Rectal smooth muscle tissue (tissue), 1 donor: ENCODE data around the gene TELO2.
A peak's percentile ranks its signal among the peaks of the same experiment; 100 is the strongest.
"Not testable (repeated sequence)": the region's sequence is repeated elsewhere in the genome, so short reads cannot be mapped to it uniquely, and the experiment has no call there.

ENCODE experiments used
- H3K27ac ChIP-seq: one replicate; pipeline ENCODE4 v1.7.0; 2013; ENCODE audit warnings: low read depth, low read length, inconsistent platforms
- H3K27me3 ChIP-seq: one replicate; pipeline ENCODE4 v1.7.0; 2013; ENCODE audit warnings: low read length; ENCODE audit not compliant: control insufficient read depth, insufficient read depth
- H3K36me3 ChIP-seq: one replicate; pipeline ENCODE4 v1.7.0; 2013; ENCODE audit warnings: low read length; ENCODE audit not compliant: control insufficient read depth, insufficient read depth
- H3K4me1 ChIP-seq: one replicate; pipeline ENCODE4 v1.7.0; 2013; ENCODE audit warnings: low read length; ENCODE audit not compliant: control insufficient read depth, insufficient read depth
- H3K4me3 ChIP-seq: one replicate; pipeline ENCODE4 v1.7.0; 2013; ENCODE audit warnings: low read length
- H3K9ac ChIP-seq: one replicate; pipeline ENCODE4 v1.7.0; 2013; ENCODE audit warnings: low read length

The TELO2 gene

DNA sequence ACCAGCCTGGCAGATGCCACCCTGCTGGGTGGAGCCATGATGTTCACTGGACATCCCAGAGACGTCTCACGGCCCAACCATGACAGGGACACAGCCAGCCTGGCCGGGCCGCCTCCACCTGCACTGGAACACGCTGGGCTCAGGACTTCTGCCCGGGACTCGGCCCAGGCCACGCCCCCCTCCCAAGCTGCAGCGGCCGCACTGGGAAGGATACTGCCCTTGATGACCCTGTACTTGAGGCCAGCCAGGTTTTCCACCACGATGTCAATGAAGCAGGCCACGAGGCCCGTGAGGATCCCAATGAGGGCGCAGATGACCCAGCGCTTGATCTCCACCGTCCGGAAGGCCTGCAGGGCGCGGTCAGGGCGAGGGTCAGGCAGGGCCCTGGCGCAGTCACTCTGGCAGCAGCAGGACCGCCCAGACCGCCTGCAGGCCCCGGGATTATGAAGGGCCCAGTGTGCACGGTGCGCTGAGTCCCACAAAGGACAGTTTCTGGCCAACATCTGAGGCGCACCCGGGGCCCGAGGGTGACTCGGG lies 32.5 kb upstream of the TELO2 start:
- Histone ChIP-seq H3K4me3 (no peak overlapping the region), H3K36me3 (peaks cover 16% of the 10 kb centered on the region), H3K4me1 (peaks cover 7% of the 10 kb centered on the region), H3K27me3 (no peaks in the 10 kb centered on the region), H3K9ac (no peak overlapping the region), H3K27ac (peak overlapping the region; percentile 84)

DNA sequence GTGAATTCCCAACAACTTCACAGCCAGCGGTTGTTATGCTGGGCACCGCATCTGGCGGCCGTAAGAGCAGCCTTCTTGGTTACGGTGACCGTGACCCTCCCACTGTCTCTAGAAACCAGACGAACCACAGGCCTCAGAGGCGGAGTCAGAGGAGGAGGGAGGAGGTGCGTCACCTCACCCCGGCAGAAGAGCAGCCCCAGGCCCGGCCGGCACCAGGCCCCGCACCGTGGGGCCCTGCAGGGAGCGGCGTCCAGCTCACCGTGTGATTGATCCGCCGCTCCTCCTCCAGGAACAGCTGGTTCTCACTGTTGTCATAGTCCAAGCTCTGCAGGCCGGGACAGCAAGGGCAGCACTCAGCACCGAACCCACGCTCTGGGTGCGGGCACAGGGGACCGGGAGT lies 32.0 kb upstream of the TELO2 start:
- H3K27me3 ChIP-seq = no peaks in the 10 kb centered on the region
- no peak overlapping the region for H3K9ac ChIP-seq
- H3K4me3 ChIP-seq = peak overlapping the region; percentile 9
- H3K4me1 ChIP-seq = peaks cover 7% of the 10 kb centered on the region
- peak overlapping the region; percentile 84 for H3K27ac ChIP-seq
- peaks cover 13% of the 10 kb centered on the region for H3K36me3 ChIP-seq

DNA sequence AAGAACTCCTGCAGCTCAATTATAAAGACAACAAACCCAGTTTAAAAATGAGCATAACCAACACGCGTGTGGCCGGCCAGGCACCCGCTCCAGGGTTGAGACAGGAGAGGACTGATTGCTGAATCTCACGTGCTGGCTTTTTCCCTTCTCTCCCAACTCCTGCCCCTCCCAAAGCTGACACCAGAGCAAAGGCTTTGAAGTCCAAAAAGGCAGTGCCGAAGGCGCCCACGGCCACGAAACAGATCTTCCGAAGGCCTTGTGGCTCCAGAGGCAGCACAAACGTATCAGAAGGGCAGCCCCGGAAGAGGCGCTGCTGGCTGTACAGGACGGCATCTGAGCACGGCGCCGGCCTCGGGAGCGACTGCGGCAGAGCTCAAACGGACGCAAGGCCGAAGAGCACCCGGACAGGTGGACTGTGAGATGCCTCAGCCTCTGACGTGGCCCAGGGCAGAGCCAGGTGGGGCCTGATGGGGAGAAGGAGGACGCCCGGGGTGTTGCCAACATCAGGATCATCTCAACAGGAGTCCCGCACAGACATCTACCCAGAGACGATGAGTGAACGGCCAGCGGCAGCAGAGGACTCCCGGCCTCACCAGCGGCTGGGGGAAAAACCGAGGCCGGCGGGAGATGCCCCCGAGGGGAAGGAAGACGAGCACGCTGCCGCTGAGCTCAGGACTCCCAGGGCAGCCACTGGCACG lies 28.8 kb upstream of the TELO2 start:
- Histone ChIP-seq H3K4me3 (no peak overlapping the region), H3K27me3 (no peaks in the 10 kb centered on the region), H3K4me1 (peaks cover 7% of the 10 kb centered on the region), H3K9ac (no peak overlapping the region), H3K27ac (no peak overlapping the region), H3K36me3 (peaks cover 8% of the 10 kb centered on the region)

GRCh38 chr16:1464894-1465566 lies 28.1 kb upstream of the TELO2 start:
- Histone ChIP-seq H3K36me3 (peaks cover 8% of the 10 kb centered on the region), H3K27me3 (no peaks in the 10 kb centered on the region)

GRCh38 chr16:1465567-1465915 lies 27.6 kb upstream of the TELO2 start:
- Histone ChIP-seq H3K4me1 (peaks cover 4% of the 10 kb centered on the region), H3K27ac (no peak overlapping the region), H3K36me3 (peaks cover 6% of the 10 kb centered on the region), H3K27me3 (no peaks in the 10 kb centered on the region), H3K9ac (no peak overlapping the region), H3K4me3 (no peak overlapping the region)

More at GRCh38 chr16:1464894-1465566, 28.1 kb upstream of the TELO2 start:
- peaks cover 7% of the 10 kb centered on the region for H3K4me1 ChIP-seq
- H3K9ac ChIP-seq = no peak overlapping the region
- H3K4me3 ChIP-seq = no peak overlapping the region
- no peak overlapping the region for H3K27ac ChIP-seq

DNA sequence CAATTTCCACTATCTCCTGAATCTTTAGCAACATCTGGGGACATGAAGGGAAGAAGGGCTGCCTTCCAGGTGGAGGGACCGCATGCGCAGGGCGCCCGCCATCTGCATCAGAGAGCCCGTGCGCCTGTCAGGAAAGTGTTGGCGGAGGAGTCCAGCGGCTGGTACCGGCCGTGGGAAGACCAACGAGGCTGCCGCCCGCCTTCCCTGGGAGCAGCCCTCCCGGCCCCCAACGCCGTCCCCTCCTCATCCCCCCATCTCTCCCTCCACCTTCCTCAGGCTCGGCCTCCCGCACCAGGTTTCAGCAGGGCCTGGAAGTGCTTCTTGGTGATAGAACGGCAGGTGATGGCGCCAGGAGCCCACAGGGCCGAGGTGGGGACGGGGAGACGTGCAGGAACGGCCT lies 27.1 kb upstream of the TELO2 start:
- no peaks in the 10 kb centered on the region for H3K27me3 ChIP-seq
- H3K4me1 ChIP-seq = peaks cover 3% of the 10 kb centered on the region
- no peak overlapping the region for H3K4me3 ChIP-seq
- no peak overlapping the region for H3K27ac ChIP-seq
- H3K36me3 ChIP-seq = peaks cover 4% of the 10 kb centered on the region
- no peak overlapping the region for H3K9ac ChIP-seq

DNA sequence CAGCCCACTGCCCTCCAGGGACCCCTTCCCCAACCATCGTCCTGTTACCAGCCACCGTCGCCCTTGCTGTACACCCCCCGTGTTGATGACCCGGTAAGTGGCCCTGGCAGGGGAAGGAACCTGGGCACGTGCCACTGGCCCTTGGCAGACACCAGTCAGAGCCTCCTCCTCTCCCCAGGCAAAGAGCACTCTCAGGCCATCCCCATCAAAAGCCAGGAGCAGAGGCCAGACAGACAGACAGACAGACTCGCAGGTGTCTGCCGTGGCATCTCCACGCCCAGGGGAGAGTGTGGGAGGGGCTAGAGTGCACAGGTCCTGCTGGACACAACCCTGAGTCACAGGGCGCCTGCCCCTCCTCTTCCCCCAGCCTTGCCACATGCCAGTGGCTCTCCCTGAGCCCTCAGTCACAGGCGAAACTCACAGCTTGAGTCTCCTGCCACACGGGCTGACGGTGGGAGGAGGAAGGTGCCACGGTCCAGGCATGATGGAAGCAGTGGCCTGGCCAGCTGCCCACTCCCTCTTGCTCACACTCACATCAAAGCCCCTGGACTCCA lies 26.1 kb upstream of the TELO2 start:
- Histone ChIP-seq H3K36me3 (no peaks in the 10 kb centered on the region), H3K27ac (no peak overlapping the region), H3K4me3 (no peak overlapping the region), H3K4me1 (no peaks in the 10 kb centered on the region), H3K9ac (no peak overlapping the region), H3K27me3 (no peaks in the 10 kb centered on the region)

GRCh38 chr16:1468426-1468810 lies 24.7 kb upstream of the TELO2 start:
- no peaks in the 10 kb centered on the region for H3K4me1 ChIP-seq
- H3K36me3 ChIP-seq = no peaks in the 10 kb centered on the region
- H3K9ac ChIP-seq = no peak overlapping the region
- no peak overlapping the region for H3K27ac ChIP-seq
- no peaks in the 10 kb centered on the region for H3K27me3 ChIP-seq
- H3K4me3 ChIP-seq = no peak overlapping the region

DNA sequence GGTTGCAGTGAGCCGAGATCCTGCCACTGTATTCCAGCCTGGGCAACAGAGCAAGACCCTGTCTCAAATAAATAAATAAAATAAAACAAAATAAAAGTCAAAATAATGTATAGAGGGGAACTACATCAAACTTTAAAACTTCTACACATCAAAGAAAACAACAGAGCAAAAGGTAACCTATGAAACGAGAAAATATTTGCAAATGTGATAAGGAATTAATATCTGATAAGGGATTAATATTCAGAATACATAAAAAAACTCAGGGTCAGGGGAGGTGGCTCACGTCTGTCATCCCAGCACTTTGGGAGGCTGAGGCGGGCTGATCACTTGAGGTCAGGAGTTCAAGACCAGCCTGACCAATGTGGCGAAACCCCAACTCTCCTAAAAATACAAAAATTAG lies 24.0 kb upstream of the TELO2 start:
- H3K4me3 ChIP-seq, H3K27me3 ChIP-seq, H3K36me3 ChIP-seq, H3K4me1 ChIP-seq, H3K9ac ChIP-seq, H3K27ac ChIP-seq: not testable (repeated sequence)

DNA sequence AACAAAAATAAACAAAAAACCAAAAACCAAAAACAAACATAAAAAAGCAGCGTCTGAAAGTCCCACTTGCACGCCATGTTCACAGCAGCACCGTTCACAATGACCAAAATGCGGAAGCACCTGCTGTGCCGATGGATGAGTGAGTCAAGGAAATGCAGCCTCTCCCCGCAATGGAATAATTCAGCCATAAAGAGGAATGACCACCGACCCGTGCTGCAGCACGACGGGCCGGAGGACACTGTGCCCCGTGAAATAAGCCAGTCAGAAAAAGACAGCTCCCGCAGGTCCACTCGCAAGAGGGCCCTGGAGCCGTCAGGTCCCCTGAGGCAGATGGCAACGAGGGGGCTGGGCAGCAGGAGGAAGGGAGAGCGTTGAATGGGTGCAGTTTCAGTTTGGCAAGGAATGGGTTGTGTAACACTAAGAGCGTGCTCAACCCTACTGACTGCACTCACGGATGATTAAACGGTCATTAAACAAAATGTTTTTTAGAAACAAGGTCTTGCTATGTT lies 23.4 kb upstream of the TELO2 start:
- Histone ChIP-seq H3K4me3 (no peak overlapping the region), H3K4me1 (peaks cover 4% of the 10 kb centered on the region), H3K9ac (no peak overlapping the region), H3K27ac (no peak overlapping the region), H3K36me3 (no peaks in the 10 kb centered on the region), H3K27me3 (no peaks in the 10 kb centered on the region)

- H3K27me3 ChIP-seq = no peaks in the 10 kb centered on the region
- no peak overlapping the region for H3K27ac ChIP-seq
- no peak overlapping the region for H3K4me3 ChIP-seq
- H3K36me3 ChIP-seq = no peaks in the 10 kb centered on the region
- peaks cover 6% of the 10 kb centered on the region for H3K4me1 ChIP-seq
- no peak overlapping the region for H3K9ac ChIP-seq
Observed at GRCh38 chr16:1470481-1471251, 22.5 kb upstream of the TELO2 start.

GRCh38 chr16:1471569-1472194 lies 21.5 kb upstream of the TELO2 start:
- Histone ChIP-seq H3K27me3 (no peaks in the 10 kb centered on the region), H3K4me1 (peaks cover 8% of the 10 kb centered on the region), H3K4me3 (no peak overlapping the region), H3K9ac (no peak overlapping the region), H3K27ac (no peak overlapping the region), H3K36me3 (no peaks in the 10 kb centered on the region)
